H1 (cell line): Measurements from ENCODE around the gene ACER1. TPM values are rescaled to one million over a fixed set of nuclear protein-coding genes. Genes with fewer than 3 reads are reported as not detected.

Experiments used
- BRCA1 ChIP-seq: IDR thresholded peaks from 2 replicates; pipeline ENCODE4 v1.6.1; 2012; ENCODE audit warnings: low read depth, low read length, improper control_type of control experiment
- HDAC6 ChIP-seq: IDR thresholded peaks from one replicate; pipeline ENCODE4 v1.7.1; 2012; ENCODE audit warnings: low read depth, mild to moderate bottlenecking, inconsistent platforms, low read length, moderate library complexity
- PHF8 ChIP-seq: fragments of 200-600 bp; sonication (generic); conservative IDR thresholded peaks from 2 replicates; pipeline ENCODE4 v1.7.1; 2012; ENCODE audit warnings: low read depth, mild to moderate bottlenecking, inconsistent platforms, low read length, moderate library complexity
- POLR2AphosphoS5 ChIP-seq: IDR thresholded peaks from 2 replicates; pipeline ENCODE4 v1.6.1; 2011; ENCODE audit warnings: low read depth, low read length
- RAD21 ChIP-seq, 2 experiments: IDR thresholded peaks in 1 of 2; conservative IDR thresholded peaks in 1 of 2; 2 replicates each; pipeline ENCODE4 v1.6.1; 2011; ENCODE audit warnings: low read depth in 2 of 2, low read length in 2 of 2, improper control_type of control experiment in 1 of 2, inconsistent platforms in 1 of 2, mild to moderate bottlenecking in 1 of 2, moderate library complexity in 1 of 2
- YY1 ChIP-seq: IDR thresholded peaks from 2 replicates; pipeline ENCODE4 v1.6.1; 2011; ENCODE audit warnings: low read depth, mild to moderate bottlenecking, low read length
- polyA plus RNA-seq, 7 experiments: library from polyadenylated mRNA; depleted of rRNA in 3 of 7; stranded (reverse) in 5 of 7; unstranded in 2 of 7; fragments of >200 nt in 5 of 7; fragments of 200-250 nt in 2 of 7; gene quantifications; 1 replicate in 5 of 7; 2 replicates in 1 of 7; 4 replicates in 1 of 7; pipeline versions ENCODE4 v1.2.1 to v1.2.3, GENCODE V29; 2011 to 2013; ENCODE audit warnings: missing spikeins in 2 of 7, mixed read lengths in 2 of 7
- total RNA-seq: library from RNA; stranded (reverse); fragmentation: NEBNext Ultra II Directional; extraction: Animal tissue kit (Norgen Biotek cat#: 25700); gene quantifications from 2 replicates; pipeline ENCODE4 v1.2.1, GENCODE V29; 2021

Gene ACER1
- total and polyA plus RNA-seq, 2 of the 8 experiments (the other 6 are each of a cell fraction or from before 2014, with no cell fraction given), result 0.05 TPM; not detected in 1

GRCh38 chr19:6322284-6322683, 11.1 kb downstream of the ACER1 start (continued):
- TF ChIP-seq PHF8 (no peak), POLR2AphosphoS5 (no peak), RAD21 (IDR thresholded peaks at IDR 0.05 in 1 of 2, conservative IDR thresholded peaks at IDR 0.05 in 1 of 2; ENCODE audit: low read depth in 2 of 2, low read length in 2 of 2) (no peak), HDAC6 (no peak), BRCA1 (no peak), YY1 (no peak)
